ENCODE measurements around the gene PAGR1. TPM values are rescaled to one million over a fixed set of nuclear protein-coding genes. Genes with fewer than 3 reads are reported as not detected.

PAGR1 gene
- total and polyA plus RNA-seq, 2 of the 13 experiments (the other 11 are each of a cell fraction or from before 2014, with no cell fraction given), result 9.8 to 66.4 TPM

- TF ChIP-seq, protein P1, sequence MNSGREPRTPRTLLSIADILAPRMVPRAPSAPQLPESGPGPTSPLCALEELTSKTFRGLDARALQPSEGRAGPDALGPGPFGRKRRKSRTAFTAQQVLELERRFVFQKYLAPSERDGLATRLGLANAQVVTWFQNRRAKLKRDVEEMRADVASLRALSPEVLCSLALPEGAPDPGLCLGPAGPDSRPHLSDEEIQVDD (CRISPR knock-in tag; IDR thresholded peaks at IDR 0.05; ENCODE audit: borderline replicate concordance), result no peak
- TF ChIP-seq E2F1 (CRISPR knock-in tag; IDR thresholded peaks at IDR 0.05), result 0 out of 2 replicates have a peak, but pooled peaks have one; percentile 26
- TF ChIP-seq KMT2B (CRISPR knock-in tag; IDR thresholded peaks at IDR 0.05), result no peak
- TF ChIP-seq GATA4 (IDR thresholded peaks at IDR 0.05; ENCODE audit: borderline replicate concordance, low read depth), result 0 out of 2 replicates have a peak, but pooled peaks have one; percentile 56
- TF ChIP-seq ZC3H13 (CRISPR knock-in tag; IDR thresholded peaks at IDR 0.05), result 0 out of 2 replicates have a peak, but pooled peaks have one; percentile 57
- no peak for TF ChIP-seq ZNF275 (CRISPR knock-in tag; IDR thresholded peaks at IDR 0.05; ENCODE audit: borderline replicate concordance)
- peak; percentile 75 for TF ChIP-seq TEAD3 (CRISPR knock-in tag; optimal IDR thresholded peaks at IDR 0.05; ENCODE audit: borderline replicate concordance)
- no peak for TF ChIP-seq ZNF451 (CRISPR knock-in tag; IDR thresholded peaks at IDR 0.05)
- TF ChIP-seq ZNF589 (CRISPR knock-in tag; conservative IDR thresholded peaks at IDR 0.05), result no peak
- TF ChIP-seq ZNF557 (CRISPR knock-in tag; IDR thresholded peaks at IDR 0.05), result 0 out of 2 replicates have a peak, but pooled peaks have one; percentile 57
- TF ChIP-seq MXI1 (IDR thresholded peaks at IDR 0.05; ENCODE audit: borderline replicate concordance, low read depth, low read length), result peak; percentile 78; the same call in 1 of the 3 replicates
- TF ChIP-seq, protein P2, sequence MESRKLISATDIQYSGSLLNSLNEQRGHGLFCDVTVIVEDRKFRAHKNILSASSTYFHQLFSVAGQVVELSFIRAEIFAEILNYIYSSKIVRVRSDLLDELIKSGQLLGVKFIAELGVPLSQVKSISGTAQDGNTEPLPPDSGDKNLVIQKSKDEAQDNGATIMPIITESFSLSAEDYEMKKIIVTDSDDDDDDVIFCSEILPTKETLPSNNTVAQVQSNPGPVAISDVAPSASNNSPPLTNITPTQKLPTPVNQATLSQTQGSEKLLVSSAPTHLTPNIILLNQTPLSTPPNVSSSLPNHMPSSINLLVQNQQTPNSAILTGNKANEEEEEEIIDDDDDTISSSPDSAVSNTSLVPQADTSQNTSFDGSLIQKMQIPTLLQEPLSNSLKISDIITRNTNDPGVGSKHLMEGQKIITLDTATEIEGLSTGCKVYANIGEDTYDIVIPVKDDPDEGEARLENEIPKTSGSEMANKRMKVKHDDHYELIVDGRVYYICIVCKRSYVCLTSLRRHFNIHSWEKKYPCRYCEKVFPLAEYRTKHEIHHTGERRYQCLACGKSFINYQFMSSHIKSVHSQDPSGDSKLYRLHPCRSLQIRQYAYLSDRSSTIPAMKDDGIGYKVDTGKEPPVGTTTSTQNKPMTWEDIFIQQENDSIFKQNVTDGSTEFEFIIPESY (CRISPR knock-in tag; IDR thresholded peaks at IDR 0.05), result no peak
- no peak for TF ChIP-seq TIGD3 (CRISPR knock-in tag; IDR thresholded peaks at IDR 0.05; ENCODE audit: borderline replicate concordance)
- no peak for TF ChIP-seq ZNF878 (CRISPR knock-in tag; IDR thresholded peaks at IDR 0.05)
- no peak for TF ChIP-seq MBD4 (IDR thresholded peaks at IDR 0.05; ENCODE audit: borderline replicate concordance, low read length)
- TF ChIP-seq ASH2L (IDR thresholded peaks at IDR 0.05; ENCODE audit: insufficient read length, low read depth, low read length), result no peak
- TF ChIP-seq ZNF83 (CRISPR knock-in tag; IDR thresholded peaks at IDR 0.05; ENCODE audit: borderline replicate concordance), result no peak; the same call in 1 of the 2 replicates
- TF ChIP-seq ZNF577 (CRISPR knock-in tag; IDR thresholded peaks at IDR 0.05; ENCODE audit: borderline replicate concordance, low read depth), result no peak
- TF ChIP-seq TAF1 (CRISPR knock-in tag; IDR thresholded peaks at IDR 0.05), result peak; percentile 54; the same call in 1 of the 2 replicates
These were observed 4.6 kb upstream of the PAGR1 start (continued) for GRCh38 chr16:29811170-29811895.

All from HepG2 (cell line).